Neural cell (in vitro differentiated cells): Measurements from ENCODE around the gene PRTN3.
"Not testable (repeated sequence)": the region's sequence is repeated elsewhere in the genome, so short reads cannot be mapped to it uniquely, and the experiment has no call there.

ENCODE experiments used
- CTCF ChIP-seq: fragments of 450-650 bp; IDR thresholded peaks from 2 replicates; pipeline ENCODE4 v1.5.1; 2014; ENCODE audit warnings: antibody characterized with exemption, mild to moderate bottlenecking, moderate library complexity; ENCODE audit not compliant: poor library complexity, severe bottlenecking
- TAF1 ChIP-seq: IDR thresholded peaks from 2 replicates; pipeline ENCODE4 v1.6.1; 2012; ENCODE audit warnings: low read depth

GRCh38 chr19:878751-879561, 38.2 kb downstream of the PRTN3 start:
- not testable (repeated sequence) for TF ChIP-seq TAF1, CTCF
